HG03558 (cell line): ENCODE data around the gene ST6GALNAC3.

Source experiments
- ATAC-seq: cut with Tn5 transposase; IDR thresholded peaks from one replicate; pipeline ENCODE4 v1.9.1; 2021; ENCODE audit warnings: moderate number of reproducible peaks; ENCODE audit not compliant: unreplicated experiment; ENCODE audit errors: extremely low read depth

The ST6GALNAC3 gene

DNA sequence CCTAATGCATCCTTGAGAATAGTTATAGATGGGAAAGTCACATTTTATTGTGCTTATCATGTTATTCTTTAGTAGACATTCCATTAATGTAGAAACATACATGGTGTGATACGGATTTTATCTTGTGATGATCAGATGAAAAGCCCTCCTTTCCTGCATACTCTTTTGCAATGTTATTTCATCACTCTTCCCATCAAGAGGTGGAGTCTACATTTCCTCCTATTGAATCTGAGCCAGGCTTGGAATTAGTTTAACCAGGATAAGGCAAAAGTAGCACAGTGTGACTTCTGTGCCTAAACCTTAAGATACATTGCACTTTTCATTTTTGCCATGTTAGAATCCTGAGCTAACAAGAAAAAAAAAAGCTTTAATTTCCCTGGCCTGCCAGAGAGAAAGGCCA lies 399.0 kb downstream of the ST6GALNAC3 start:
- ATAC-seq, result no peak

DNA sequence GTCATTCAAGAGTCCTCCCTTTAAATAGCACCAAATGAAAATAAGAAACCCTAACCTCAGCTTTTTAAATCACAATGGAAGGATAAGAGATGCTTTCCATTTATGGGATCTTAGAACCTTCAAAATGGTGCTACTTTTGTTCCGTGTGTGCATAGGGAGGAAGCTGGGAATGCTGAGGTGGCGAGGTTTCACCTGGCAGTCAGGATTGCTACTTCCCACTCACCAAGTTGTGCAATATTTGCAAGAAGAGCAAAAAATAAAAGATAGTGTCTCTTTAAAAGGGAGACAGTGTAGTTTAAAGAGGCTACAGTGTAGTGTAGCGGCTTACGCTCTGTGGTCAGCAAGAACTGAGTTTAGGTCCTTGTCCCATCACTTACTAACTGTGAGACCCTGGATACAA lies 400.4 kb downstream of the ST6GALNAC3 start:
- no peak for ATAC-seq

DNA sequence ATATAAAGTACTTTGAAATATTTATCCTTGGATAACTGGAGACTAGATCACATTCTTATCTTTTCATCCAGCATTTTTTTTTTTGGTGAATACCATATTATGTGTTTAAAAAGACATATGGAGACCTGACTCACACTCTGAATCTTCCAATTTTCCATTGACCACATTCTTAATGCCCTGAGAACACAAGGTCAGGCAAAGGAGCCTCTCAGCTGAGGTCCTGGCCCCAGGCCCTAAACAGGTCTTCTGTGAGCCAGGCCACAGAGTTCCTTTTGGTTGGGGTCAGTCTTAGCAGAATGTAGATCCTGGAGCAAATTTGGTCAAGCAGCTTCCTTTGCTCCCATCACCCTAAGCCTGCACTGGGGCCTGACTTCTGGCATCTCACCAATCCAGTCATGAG lies 402.6 kb downstream of the ST6GALNAC3 start:
- ATAC-seq, result no peak

DNA sequence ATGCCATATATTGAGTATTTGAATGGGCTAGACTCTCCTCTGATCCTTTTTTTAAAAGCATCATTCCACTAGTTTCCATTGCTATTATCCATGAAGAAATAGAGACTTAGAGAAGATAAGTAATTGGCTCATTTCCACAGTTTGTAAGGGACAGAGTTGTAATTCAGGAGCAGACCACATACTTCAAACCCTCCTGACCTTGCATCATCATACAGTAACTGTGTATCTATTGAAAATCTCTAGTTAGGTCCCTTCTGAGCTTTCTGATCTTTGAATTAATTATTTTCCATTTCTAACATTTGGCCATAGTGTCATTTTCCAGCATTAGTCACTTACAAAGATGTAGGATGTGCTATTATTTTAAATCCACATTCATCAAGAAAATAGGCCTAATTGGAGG lies 406.3 kb downstream of the ST6GALNAC3 start:
- ATAC-seq, result no peak

- no peak for ATAC-seq
Observed at GRCh38 chr1:76481672-76482071, 407.1 kb downstream of the ST6GALNAC3 start.

GRCh38 chr1:76482272-76482671 lies 407.7 kb downstream of the ST6GALNAC3 start:
- no peak for ATAC-seq

GRCh38 chr1:76491737-76492136 lies 417.2 kb downstream of the ST6GALNAC3 start:
- no peak for ATAC-seq

- ATAC-seq, result no peak
Observed at GRCh38 chr1:76492752-76493430, 418.3 kb downstream of the ST6GALNAC3 start.

DNA sequence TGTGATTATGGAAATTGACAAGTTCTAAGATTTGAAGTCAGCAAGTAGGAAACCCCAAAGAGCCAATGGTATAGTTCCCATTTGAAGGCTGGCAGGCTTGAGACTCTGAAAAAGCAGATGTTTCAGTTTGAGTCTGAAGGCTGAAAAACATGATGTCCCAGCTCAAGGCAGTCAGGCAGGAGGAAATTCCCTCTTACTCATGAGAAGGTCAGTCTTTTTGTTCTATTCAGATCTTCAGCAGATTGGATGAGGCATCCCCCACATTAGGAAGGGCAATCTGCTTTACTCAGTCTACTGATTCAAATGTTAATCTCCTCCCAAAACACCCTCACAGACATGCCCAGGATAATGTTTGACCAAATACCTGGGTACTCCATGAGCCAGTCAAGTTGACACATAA lies 420.3 kb downstream of the ST6GALNAC3 start:
- peak; percentile 83 for ATAC-seq

DNA sequence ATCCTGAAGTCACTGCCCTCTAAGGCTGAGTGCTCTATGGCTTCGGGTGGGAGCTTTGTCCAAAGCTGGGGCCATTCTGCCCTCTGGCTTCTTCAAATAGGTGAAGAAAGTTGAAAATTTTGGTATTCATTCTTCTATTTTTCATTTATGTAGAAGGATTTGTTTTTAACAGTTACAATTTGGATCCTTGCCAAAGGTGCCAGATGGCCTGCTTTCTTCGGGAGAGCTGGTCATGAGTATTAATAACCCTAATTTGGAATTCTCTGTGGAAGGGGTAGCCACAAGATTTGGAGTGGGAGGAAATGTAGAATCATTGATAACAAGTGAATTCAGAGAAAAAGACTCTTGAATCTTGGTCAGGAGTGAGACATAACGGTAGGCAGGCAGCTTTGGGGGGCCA lies 422.3 kb downstream of the ST6GALNAC3 start:
- ATAC-seq, result no peak

- no peak for ATAC-seq
Observed at GRCh38 chr1:76500116-76500515, 425.6 kb downstream of the ST6GALNAC3 start.

DNA sequence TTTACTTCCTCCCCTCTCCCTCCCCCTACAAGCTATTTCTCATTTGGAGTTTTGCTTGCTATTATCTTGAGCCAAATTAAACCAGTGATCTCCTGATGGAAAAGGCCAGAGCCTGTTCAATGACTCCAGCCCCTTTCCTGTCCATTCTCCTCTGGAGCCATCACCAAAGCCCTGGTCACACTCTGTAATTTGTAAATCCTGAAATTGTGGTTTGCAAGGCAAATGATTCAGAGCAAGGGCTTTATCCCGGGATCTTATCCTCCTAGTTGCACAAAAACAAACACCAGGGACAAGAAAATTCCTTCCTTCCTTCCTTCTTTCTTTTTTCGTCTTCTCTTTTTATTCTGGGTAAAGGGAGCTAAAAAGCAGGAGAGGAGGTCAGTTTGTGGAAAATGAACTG lies 426.6 kb downstream of the ST6GALNAC3 start:
- no peak for ATAC-seq

DNA sequence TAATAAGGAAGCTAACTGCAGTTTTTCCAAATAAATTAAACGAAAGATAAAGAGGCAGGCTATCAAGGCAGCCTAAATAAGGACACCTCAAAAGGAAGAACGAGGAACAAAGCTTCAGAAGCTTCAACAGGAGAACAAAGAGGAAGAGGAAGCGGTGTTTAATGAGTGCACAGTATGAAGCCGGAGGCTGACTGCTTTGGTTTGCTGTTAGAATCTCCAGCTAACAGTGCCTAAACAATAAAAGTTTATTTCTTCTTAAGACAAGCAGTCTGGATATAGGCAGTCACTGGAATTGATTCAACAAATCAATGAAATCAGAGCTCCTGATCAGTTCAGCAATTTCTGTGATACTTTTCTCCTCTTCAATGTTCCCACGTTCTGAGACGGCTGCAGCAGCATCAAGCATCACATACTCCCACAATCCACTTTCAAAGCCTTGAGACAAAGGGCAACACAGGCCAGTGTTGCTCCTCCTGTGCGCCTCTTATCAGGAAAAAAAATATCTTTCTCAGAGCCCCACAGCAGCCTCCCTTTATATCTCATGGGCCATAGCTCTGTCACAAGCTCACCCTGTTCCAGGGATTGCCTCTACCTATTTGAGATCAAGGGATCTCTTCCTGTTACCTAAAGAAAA lies 427.2 kb downstream of the ST6GALNAC3 start:
- ATAC-seq, result no peak

GRCh38 chr1:76503100-76503499 lies 428.6 kb downstream of the ST6GALNAC3 start:
- ATAC-seq, result no peak

DNA sequence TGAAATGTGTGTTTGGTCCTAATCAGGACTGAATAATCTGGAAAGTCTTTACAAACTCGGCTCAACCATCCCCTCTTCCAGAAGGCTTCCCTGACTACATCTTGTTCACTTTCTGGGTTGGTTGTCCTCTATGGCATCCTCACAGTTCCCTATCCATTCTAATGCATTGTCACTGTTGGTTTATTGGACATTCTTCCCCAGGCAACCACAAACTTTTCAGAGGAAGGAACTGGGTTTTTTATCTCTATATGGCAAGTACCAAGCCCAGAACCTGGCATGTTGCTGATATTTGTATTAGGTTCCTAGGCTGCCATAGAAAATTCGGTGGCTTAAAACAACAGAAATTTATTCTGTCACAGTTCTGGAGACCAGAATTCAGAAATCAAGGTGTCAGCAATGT lies 429.2 kb downstream of the ST6GALNAC3 start:
- no peak for ATAC-seq

- ATAC-seq, result no peak
Observed at GRCh38 chr1:76507376-76507775, 432.8 kb downstream of the ST6GALNAC3 start.

GRCh38 chr1:76508871-76509270 lies 434.3 kb downstream of the ST6GALNAC3 start:
- no peak for ATAC-seq

GRCh38 chr1:76510672-76511557 lies 436.4 kb downstream of the ST6GALNAC3 start:
- ATAC-seq, result no peak

GRCh38 chr1:76511558-76512179 lies 437.1 kb downstream of the ST6GALNAC3 start:
- ATAC-seq, result no peak

DNA sequence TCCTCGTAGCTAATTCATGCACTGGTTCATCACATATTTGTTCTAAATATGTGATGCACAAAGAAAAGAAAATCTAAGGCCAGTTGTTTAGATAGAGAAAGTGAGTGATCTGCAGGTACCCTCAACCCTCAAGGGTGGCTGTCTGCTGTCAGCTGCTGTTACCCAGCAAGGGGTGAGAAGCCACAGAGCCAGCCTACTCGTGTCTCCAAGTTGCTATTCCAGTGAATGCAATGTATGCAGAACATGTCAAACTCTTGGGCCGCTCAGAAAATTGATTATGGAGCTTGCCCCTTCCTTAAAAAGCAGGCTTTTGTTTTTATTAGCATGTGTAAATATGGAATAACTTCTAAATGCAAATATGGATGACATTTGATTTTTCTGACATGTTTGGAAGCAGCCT lies 456.4 kb downstream of the ST6GALNAC3 start:
- ATAC-seq, result no peak

- no peak for ATAC-seq
Observed at GRCh38 chr1:76541618-76542017, 467.1 kb downstream of the ST6GALNAC3 start.
